NCI-H128 (cell line): ENCODE measurements around the gene STK24.
"Not testable (repeated sequence)": the region's sequence is repeated elsewhere in the genome, so short reads cannot be mapped to it uniquely, and the experiment has no call there.

ENCODE experiments used
- DNase-seq: peaks from one replicate; lab custom pipeline; 2025; ENCODE audit not compliant: unreplicated experiment; lab: John Stamatoyannopoulos, UW

Gene STK24

GRCh38 chr13:98576963-98577835 lies at the start of gene STK24:
Gene STK24, minus strand, starts transcription at chr13:98577107. Its CDS starts 321 bp downstream, at chr13:98576786.
- DNase-seq = no peak

- DNase-seq = no peak
These were observed 49.5 kb upstream of the STK24 start for GRCh38 chr13:98626298-98626935.

GRCh38 chr13:98624589-98624988 lies 47.7 kb upstream of the STK24 start:
- DNase-seq = not testable (repeated sequence)

GRCh38 chr13:98622931-98623331 lies 46.0 kb upstream of the STK24 start:
- no peak for DNase-seq

- no peak for DNase-seq
These were observed 42.6 kb upstream of the STK24 start for GRCh38 chr13:98619556-98619955.

GRCh38 chr13:98615595-98615994 lies 38.7 kb upstream of the STK24 start:
- not testable (repeated sequence) for DNase-seq

- no peak for DNase-seq
These were observed 36.7 kb upstream of the STK24 start for GRCh38 chr13:98613591-98613990.

GRCh38 chr13:98609756-98610155 lies 32.8 kb upstream of the STK24 start:
- DNase-seq = no peak

GRCh38 chr13:98606296-98606695 lies 29.4 kb upstream of the STK24 start:
- no peak for DNase-seq

GRCh38 chr13:98599502-98600328 lies 22.8 kb upstream of the STK24 start:
- no peak for DNase-seq

GRCh38 chr13:98598043-98598442 lies 21.1 kb upstream of the STK24 start:
- DNase-seq = no peak

- no peak for DNase-seq
These were observed 18.2 kb upstream of the STK24 start for GRCh38 chr13:98595134-98595533.

- DNase-seq = no peak
These were observed 15.4 kb upstream of the STK24 start for GRCh38 chr13:98592362-98592732.

GRCh38 chr13:98591721-98592361 lies 14.9 kb upstream of the STK24 start:
- no peak for DNase-seq

- not testable (repeated sequence) for DNase-seq
These were observed 13.6 kb upstream of the STK24 start for GRCh38 chr13:98590471-98590870.

- not testable (repeated sequence) for DNase-seq
These were observed 12.6 kb upstream of the STK24 start for GRCh38 chr13:98589516-98589915.

- DNase-seq = no peak
These were observed 9.8 kb upstream of the STK24 start for GRCh38 chr13:98586400-98587345.

- DNase-seq = no peak
These were observed 9.0 kb upstream of the STK24 start for GRCh38 chr13:98585946-98586345.

- no peak for DNase-seq
These were observed 8.5 kb upstream of the STK24 start for GRCh38 chr13:98585398-98585754.
